Fibroblast of pulmonary artery (primary cell): ENCODE results near the gene TMIGD1.

Source experiments
- DNase-seq: peaks from one replicate; pipeline ENCODE4 v3.0.0-alpha.2; 2010; ENCODE audit warnings: low read depth
- H3K4me3 ChIP-seq: replicated peaks from 2 replicates; pipeline ENCODE4 v1.5.1; 2011; ENCODE audit warnings: low read depth, mild to moderate bottlenecking, control low read depth, low read length, moderate library complexity
- CTCF ChIP-seq: IDR thresholded peaks from 2 replicates; pipeline ENCODE4 v1.5.1; 2011; ENCODE audit warnings: mild to moderate bottlenecking, control low read depth, low read length, inconsistent platforms; ENCODE audit errors: missing control alignments

Gene TMIGD1

GRCh38 chr17:30316736-30317135 is 17.1 kb downstream of the TMIGD1 start:
- no peak for TF ChIP-seq CTCF
- DNase-seq: no peak

GRCh38 chr17:30315106-30315505 is 18.8 kb downstream of the TMIGD1 start:
- H3K4me3 ChIP-seq: no peak overlapping the region
- no peak for TF ChIP-seq CTCF
- no peak for DNase-seq

More at GRCh38 chr17:30316736-30317135, 17.1 kb downstream of the TMIGD1 start:
- no peak overlapping the region for H3K4me3 ChIP-seq

- no peak for DNase-seq
- no peak for TF ChIP-seq CTCF
- no peak overlapping the region for H3K4me3 ChIP-seq
Measured at GRCh38 chr17:30314474-30314873, 19.4 kb downstream of the TMIGD1 start.

GRCh38 chr17:30312226-30312625 is 21.6 kb downstream of the TMIGD1 start:
- no peak overlapping the region for H3K4me3 ChIP-seq
- no peak for TF ChIP-seq CTCF
- DNase-seq: no peak

- no peak for TF ChIP-seq CTCF
- no peak overlapping the region for H3K4me3 ChIP-seq
- no peak for DNase-seq
Measured at GRCh38 chr17:30310562-30310961, 23.3 kb downstream of the TMIGD1 start.

- no peak overlapping the region for H3K4me3 ChIP-seq
- no peak for TF ChIP-seq CTCF
- DNase-seq: peak; percentile 58
Measured at GRCh38 chr17:30309591-30309990, 24.3 kb downstream of the TMIGD1 start.

- TF ChIP-seq CTCF: no peak
- H3K4me3 ChIP-seq: no peak overlapping the region
- DNase-seq: no peak
Measured at GRCh38 chr17:30308406-30308805, 25.5 kb downstream of the TMIGD1 start.
